HG03108 (cell line): ENCODE results near the gene C6orf136.
A peak's percentile ranks its signal among the peaks of the same experiment; 100 is the strongest.

Source experiments
- ATAC-seq: cut with Tn5 transposase; IDR thresholded peaks from one replicate; pipeline ENCODE4 v1.9.1; 2021; ENCODE audit warnings: moderate library complexity; ENCODE audit not compliant: unreplicated experiment

The C6orf136 gene

DNA sequence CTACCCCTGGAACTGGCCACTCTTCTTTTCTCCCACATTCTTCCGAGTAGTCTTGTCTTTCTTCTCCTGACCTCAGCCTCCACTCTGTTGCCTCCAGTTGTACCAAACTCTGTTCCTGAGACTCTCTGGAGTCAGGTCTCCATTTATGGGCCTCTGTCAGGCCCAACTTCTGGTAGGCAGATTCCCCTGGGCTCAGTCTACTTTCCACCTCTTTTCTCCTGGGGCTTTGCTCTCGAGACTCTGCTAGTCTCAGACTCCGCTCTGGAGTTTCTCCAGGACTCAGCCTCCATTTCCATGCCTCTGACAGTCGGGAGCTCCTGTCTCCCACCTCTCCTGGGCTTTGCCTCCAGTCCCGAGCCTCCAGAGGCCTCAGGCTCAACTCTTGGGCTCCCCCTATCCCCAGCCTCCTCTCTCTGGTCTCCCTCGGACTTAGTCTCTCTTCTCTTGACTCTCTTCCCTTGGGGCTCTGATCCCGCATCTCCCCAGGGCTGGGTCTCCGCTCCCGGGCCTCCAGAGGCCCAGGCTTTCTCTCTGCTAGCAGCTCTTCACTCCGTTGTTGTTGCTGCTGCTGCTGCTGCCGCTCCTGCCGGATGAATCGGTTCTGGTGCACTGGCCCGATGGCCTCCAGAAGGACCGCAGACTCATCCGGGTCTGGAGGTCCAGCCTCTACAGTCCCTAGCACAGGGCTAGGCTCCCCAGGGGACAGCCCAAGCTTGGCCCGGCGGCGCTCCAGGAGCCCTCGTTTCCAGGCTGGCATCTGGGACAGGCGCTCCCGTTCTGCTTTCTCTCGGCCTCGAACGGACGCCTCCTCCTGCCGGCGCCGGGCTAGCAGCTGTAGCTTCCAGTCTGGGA lies 38.5 kb downstream of the C6orf136 start:
- no peak for ATAC-seq

DNA sequence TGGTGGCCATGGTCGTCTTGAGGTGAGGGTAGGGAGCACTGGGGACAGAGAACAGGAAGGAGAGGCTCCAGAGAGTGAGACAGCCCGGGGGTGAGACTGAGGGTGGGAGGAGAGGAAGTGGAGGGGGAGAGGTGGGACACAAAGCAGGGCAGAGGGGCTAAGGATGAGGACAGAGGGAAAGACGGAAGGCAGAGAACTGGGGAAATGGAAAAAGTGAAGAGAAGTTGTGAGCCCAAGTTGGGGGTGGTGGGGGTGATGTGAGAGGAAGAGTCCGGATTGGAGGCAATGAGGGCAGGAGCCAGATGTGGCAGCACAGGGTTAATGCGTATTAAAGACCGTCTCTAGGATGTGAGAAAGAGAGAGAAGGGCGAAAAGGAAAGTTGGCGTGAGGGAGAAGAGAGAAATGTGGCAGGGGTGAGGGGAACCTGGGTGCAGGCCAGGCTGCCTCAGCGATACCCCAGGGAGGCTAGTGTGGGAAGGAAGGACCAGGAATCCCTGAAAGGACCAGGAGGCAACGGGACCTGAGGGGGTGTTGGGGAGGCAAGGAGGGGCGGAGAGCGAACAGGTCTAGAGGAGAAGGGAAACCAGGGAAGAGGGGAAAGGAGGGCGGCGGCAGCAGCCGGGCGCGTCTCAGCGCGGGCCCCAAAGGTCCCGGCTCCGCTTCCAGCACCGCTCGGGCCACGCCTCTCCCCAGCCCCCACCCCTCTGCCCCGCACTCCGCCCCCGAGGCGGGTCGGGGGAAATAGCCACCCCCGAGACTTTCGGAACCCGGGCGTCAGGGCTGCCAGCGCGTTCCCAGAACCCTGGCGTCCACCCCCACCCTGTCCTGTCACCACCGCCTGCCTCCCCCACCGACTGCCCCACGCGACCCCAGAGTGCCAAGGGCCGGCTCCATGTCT lies 39.3 kb downstream of the C6orf136 start, which contains the start of gene PPP1R18:
TSS of gene PPP1R18 (minus strand) at position 637 of the 899 bp plus-strand sequence. CDS start at position 10, 627 bp downstream.
- ATAC-seq, result no peak

DNA sequence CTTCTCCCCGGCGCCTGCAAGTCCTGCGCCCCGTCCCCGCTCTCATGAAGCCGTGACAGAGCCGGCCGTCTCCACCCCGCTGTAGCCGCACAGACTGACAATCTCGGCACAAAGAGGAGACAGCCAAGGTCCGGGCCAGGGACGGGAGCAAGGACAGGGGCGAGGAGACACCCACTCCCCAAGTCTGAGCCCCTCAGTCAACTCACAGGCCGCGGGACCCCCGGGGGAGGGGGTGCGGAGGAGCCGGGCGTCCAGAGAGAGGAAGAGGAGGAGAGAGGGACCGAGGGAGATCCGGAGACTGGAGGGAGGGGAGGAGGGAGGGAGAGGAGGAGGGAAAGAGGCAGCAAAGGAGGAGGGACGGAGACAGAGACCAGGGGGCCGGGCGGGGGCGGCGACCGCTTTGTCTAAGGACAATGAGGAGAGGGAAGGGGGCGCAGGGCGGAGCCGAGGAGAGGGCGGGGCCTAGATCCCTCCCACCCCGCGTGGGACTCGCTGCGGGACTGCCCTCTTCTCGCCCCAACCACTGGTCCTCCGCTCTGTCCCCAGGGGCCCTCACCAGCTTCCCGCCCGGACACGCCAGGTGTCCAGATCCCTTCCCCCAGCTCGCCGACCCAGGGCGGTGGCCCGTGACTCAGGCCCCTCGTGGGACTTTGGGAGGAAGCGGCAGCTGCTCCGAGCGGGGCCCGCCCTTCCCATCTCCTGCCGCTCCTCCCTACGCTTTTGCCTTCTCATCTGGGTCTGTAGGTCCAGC lies 40.1 kb downstream of the C6orf136 start:
- peak; percentile 44 for ATAC-seq

DNA sequence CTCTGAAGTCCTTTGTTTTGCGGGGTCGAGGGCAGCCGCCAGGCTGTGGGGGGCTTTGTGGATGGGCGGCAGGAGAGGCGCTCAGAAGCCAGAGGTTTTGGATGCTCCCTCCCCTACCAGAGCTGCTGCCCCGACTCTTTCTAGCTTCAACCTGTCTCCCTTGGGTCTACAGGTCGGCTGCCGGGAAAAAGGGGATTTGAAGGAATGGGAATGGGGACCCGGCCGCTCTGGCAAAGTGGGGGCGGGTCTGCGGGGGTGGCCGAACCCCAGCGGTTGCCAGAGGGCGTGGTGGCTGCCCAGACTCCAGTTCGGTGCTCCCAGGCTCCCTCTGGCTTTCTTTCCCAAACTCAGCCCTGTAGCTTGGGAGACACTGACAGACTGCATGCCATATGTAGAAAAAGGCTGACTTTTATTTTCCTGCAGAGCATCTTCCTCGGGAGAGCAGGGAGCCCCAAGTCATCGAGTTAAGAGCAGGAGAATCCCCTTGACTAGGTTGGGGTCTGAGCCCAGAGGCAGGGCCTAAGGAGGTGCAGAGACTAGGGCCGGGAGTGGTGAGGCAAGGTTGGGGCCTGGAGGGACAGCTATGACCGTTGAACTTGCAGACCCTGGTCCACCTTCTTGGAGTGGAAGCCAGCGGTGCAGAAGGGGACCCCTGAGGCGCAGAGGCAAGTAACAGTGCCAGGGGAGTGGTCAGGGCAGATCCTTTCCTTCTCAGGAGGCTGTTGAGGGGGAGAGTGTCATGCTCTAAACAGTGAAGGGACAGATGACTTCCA lies 40.9 kb downstream of the C6orf136 start:
- ATAC-seq, result no peak

DNA sequence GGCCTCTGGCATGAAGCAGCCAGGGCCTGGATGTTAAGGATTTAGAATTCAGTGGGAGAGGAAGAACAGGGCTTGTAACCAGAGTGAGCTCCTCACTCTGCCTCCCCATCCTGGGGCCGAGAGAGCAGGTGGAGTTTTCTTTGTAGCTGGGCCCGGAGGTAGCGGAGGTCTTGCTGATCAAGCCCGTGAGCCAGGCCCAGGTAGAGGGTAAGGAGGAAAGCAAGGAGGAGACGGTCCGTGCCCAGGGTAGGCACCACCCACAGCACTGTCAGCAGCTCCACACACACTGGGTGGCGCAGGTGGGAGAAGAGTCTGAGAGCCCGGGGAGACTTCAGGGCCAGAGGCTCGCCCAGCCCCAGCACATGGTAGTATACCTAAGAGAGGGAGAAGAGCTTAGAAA lies 41.6 kb downstream of the C6orf136 start:
- ATAC-seq, result peak; percentile 16

DNA sequence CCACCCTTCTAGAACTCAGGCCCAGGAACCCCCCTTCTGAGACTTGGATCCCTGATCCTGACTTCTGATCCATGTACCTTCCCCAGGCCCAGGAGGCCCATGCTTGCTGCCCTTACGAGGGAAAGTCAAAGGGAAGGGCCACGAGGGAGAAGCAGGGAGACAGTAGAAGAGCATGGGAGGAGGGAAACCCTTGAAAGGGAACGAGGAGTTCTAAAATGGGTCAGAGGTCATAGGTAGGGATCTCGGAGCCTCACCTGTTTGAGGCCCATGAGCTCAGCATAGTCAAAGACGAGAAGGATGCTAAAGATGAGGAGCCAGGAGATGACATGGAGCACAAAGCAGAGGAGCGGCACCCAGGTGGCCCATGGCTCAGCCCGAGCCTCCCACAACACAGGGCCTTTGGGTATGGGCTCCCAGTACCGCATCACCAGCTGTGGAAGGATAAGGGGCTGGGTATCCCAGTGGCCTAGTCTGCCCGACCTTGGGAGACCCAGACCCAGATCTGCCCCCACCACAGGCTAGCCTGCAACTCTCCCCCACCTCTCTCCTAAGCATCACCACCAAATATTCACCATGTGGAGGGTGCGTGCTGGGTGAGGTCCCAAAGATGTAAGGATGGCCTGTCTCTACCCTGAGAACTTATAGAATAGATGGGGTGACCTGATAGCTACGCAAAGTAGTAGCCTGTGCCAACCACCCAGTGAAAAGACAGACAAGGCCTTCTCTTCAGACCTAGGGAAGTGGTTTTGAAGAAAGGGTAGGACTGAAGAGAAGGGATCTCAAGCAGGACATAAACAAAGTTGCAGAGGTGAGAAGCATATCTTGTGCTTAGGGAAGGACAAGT lies 42.3 kb downstream of the C6orf136 start:
- ATAC-seq, result no peak

DNA sequence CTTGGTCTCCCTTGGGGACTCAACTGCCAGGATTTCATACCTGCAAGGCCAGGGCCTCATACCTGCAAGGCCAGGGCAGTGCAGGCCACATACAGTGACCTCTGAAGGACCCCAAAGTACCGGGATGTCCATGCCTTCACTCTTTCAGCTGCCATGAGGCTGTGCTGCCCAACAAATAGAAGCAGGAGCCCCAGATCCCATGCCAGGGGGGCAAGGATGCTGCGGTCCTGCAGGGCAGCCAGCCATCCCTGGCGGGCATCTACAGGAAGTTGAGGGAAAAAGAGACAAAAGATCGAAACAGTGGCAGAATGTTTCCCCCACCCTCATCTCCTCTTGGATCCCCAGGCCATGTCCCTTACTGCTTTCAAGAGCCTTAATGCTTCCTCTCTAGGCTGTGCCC lies 43.1 kb downstream of the C6orf136 start:
- ATAC-seq, result no peak

DNA sequence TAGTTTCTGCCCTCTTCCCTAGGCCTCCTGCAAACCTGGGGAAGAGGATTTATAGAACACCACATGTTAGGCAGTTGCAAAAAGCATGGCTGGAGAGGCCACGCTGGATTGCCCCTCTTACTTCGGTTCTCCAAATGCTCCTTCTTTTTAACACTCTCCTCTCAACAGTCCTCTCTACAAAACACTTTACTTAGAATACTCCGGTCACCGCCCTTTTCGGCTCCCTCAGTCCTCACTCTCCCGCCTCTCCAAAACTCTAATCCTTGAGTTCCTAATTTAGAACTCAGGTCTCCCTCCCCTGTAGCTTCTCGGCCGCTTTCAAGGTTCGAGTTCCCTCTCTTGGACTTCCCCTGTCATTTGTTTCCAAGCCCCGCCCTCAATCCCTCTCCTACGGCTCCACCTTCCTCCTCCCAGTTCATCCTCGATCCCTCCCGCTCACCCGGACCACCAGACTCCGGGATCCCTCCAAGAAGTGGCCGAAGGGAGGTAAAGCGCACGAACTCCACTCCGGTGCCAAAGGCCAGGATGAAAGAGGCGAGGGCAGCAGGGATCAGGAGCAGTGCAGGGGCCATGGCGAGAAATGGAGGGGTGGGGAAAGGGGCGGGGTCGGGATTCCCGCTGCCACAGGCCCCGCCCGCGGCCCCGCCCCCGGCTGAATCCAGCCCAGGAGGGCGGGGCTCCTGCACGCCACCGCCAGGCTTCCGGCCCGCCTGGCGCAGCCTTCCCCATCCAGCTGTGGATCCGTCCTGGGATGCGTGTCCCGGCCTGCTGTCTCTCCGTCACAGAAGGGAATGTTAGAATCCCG lies 43.7 kb downstream of the C6orf136 start, which contains the start of gene NRM:
TSS of gene NRM (minus strand) at position 582 of the 805 bp plus-strand sequence. CDS start at position 572, 10 bp downstream.
- peak; percentile 26 for ATAC-seq

DNA sequence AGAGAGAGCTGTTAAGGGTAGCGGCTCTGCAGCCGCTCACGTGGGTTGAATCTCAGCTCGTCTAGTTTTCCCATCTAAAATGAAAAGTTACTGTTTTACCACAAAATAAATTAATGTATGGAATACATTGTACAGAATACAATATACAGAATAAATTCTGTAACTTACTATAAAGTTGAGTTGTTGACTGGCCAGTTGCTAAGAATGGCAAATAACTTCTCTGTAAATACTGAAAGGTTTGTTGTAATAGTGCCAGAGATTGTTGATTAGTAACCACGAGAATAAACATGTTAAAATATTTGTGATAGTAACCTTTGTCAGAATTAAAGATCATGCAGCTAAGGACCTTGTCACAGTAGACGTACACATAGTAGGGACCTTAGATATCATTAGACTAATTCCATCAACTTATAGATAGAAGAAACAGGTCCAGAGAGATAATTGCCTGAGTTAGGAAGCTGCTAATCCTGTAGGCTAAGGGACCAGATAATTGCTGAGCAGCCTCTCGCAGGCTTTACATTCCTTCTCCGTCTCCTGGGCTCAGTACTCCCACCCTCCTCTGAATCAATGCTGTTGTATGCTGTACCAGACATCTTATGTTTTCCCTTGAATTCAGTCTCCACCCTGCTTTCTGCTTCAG lies 44.4 kb downstream of the C6orf136 start:
- no peak for ATAC-seq

DNA sequence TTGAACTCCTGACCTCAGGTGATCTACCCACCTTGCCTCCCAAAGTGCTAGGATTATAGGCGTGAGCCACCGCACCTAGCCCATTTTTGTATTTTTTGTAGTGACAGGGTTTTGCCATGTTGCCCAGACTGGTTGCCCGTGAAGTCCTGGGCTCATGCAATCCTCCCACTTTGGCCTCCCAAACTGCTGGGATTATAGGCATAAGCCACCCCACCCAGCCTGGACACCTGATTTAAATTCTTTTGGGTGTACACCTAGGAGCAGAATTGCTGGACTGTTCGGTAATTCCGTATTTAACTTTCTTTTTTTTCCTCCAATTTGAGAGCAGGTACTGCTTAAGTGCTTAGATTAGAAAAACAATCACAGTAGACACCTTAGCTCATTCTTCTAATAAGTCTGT lies 49.5 kb downstream of the C6orf136 start:
- no peak for ATAC-seq

DNA sequence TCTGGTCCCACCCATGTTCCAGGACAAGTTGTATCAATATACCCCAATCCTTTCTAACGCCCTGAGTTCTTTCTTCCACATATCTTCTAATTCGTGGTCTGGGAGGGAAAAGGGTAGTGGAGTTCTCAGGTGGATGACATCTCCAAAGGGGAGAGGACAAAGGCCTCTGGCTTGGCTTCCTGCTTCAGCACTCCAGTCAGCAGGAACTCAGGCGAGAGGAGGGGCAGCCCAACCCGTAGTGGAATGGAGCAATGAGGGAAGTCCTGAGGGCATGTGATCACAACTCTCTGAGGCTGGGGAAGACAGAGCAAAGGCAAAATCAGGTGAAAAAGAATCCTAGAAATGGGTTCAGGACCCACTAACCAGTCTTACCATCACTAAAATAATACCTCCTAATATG lies 53.4 kb downstream of the C6orf136 start:
- no peak for ATAC-seq
